HEK293 (cell line): Measurements from ENCODE around the gene TIE1.

Experiments used
- CTCF ChIA-PET: fragments of 350-600 bp; formaldehyde crosslinking; extraction: SDS; loops from one replicate; lab custom pipeline; 2021; ENCODE audit warnings: antibody characterized with exemption; lab: Yijun Ruan, JAX
- POLR2A ChIA-PET: fragments of 300-600 bp; formaldehyde crosslinking; extraction: SDS; loops from one replicate; lab custom pipeline; 2020; ENCODE audit warnings: antibody characterized with exemption, inconsistent platforms; lab: Yijun Ruan, JAX
- H3K27ac ChIP-seq: fragments of 200-500 bp; sonication (Bioruptor generic); 2 replicates; pipeline ENCODE4 v1.5.1; 2014; ENCODE audit warnings: low read depth, low read length, control low read depth, inconsistent platforms; ENCODE audit errors: extremely low read depth
- H3K36me3 ChIP-seq, 2 experiments: fragments of 200-500 bp in 1 of 2; sonication (Bioruptor generic) in 1 of 2; 1 replicate in 1 of 2; 2 replicates in 1 of 2; pipeline ENCODE4 v1.5.1; 2014 to 2017; ENCODE audit warnings: inconsistent platforms in 2 of 2, low read length in 2 of 2; ENCODE audit not compliant: control insufficient read depth in 2 of 2, insufficient read depth in 1 of 2
- H3K4me1 ChIP-seq: fragments of 200-500 bp; sonication (Bioruptor generic); 2 replicates; pipeline ENCODE4 v1.5.1; 2014; ENCODE audit warnings: mild to moderate bottlenecking, low read length, inconsistent platforms; ENCODE audit not compliant: control insufficient read depth, insufficient read depth
- H3K4me3 ChIP-seq: 2 replicates; pipeline ENCODE4 v1.5.1; 2011; ENCODE audit warnings: low read depth, mild to moderate bottlenecking, control low read depth, low read length, moderate library complexity
- H3K9me3 ChIP-seq: fragments of 200-500 bp; sonication (Bioruptor generic); 2 replicates; pipeline ENCODE4 v1.5.1; 2014; ENCODE audit warnings: low read depth, low read length, inconsistent platforms; ENCODE audit not compliant: control insufficient read depth, insufficient read depth
- BCL11B ChIP-seq: fragments of 450-650 bp; formaldehyde crosslinking; IDR thresholded peaks from 2 replicates; pipeline ENCODE4 v1.5.1; 2016; ENCODE audit warnings: low read depth, missing biosample characterization, missing genetic modification characterization
- EGR2 ChIP-seq: fragments of 450-650 bp; formaldehyde crosslinking; IDR thresholded peaks from 2 replicates; pipeline ENCODE4 v1.5.1; 2016; ENCODE audit warnings: low read depth, missing biosample characterization, missing genetic modification characterization
- GLIS2 ChIP-seq: fragments of 450-650 bp; formaldehyde crosslinking; IDR thresholded peaks from 2 replicates; pipeline ENCODE4 v1.5.1; 2016; ENCODE audit warnings: missing biosample characterization, missing genetic modification characterization
- YY1 ChIP-seq: fragments of 450-650 bp; formaldehyde crosslinking; IDR thresholded peaks from 2 replicates; pipeline ENCODE4 v1.5.1; 2018; ENCODE audit warnings: missing biosample characterization, missing genetic modification characterization
- ZFP37 ChIP-seq: fragments of 450-650 bp; formaldehyde crosslinking; IDR thresholded peaks from 2 replicates; pipeline ENCODE4 v1.5.1; 2016; ENCODE audit warnings: missing biosample characterization, missing genetic modification characterization
- ZNF157 ChIP-seq: fragments of 450-650 bp; formaldehyde crosslinking; IDR thresholded peaks from 2 replicates; pipeline ENCODE4 v1.5.1; 2016; ENCODE audit warnings: missing biosample characterization, missing genetic modification characterization
- ZNF350 ChIP-seq: fragments of 450-650 bp; formaldehyde crosslinking; IDR thresholded peaks from 2 replicates; pipeline ENCODE4 v1.5.0; 2017; ENCODE audit warnings: missing biosample characterization, mild to moderate bottlenecking, missing genetic modification characterization
- ZNF354C ChIP-seq: fragments of 450-650 bp; formaldehyde crosslinking; IDR thresholded peaks from 2 replicates; pipeline ENCODE4 v1.5.1; 2016; ENCODE audit warnings: missing biosample characterization, missing genetic modification characterization, low read depth, borderline replicate concordance
- ZNF404 ChIP-seq: fragments of 450-650 bp; formaldehyde crosslinking; IDR thresholded peaks from 2 replicates; pipeline ENCODE4 v1.5.1; 2017; ENCODE audit warnings: missing biosample characterization, missing genetic modification characterization
- ZNF48 ChIP-seq: fragments of 450-650 bp; formaldehyde crosslinking; IDR thresholded peaks from 2 replicates; pipeline ENCODE4 v1.5.1; 2016; ENCODE audit warnings: missing biosample characterization, missing genetic modification characterization
- ZNF521 ChIP-seq: fragments of 450-650 bp; formaldehyde crosslinking; IDR thresholded peaks from 2 replicates; pipeline ENCODE4 v1.5.1; 2017; ENCODE audit warnings: missing biosample characterization, mild to moderate bottlenecking, missing genetic modification characterization
- ZNF544 ChIP-seq: fragments of 450-650 bp; formaldehyde crosslinking; IDR thresholded peaks from 2 replicates; pipeline ENCODE4 v1.5.0; 2017; ENCODE audit warnings: missing biosample characterization, missing genetic modification characterization
- ZNF585B ChIP-seq: fragments of 450-650 bp; formaldehyde crosslinking; IDR thresholded peaks from 2 replicates; pipeline ENCODE4 v1.5.1; 2016; ENCODE audit warnings: missing biosample characterization, missing genetic modification characterization
- ZNF621 ChIP-seq: fragments of 450-650 bp; formaldehyde crosslinking; IDR thresholded peaks from 2 replicates; pipeline ENCODE4 v1.5.1; 2017; ENCODE audit warnings: missing biosample characterization, missing genetic modification characterization
- ZNF660 ChIP-seq: fragments of 450-650 bp; IDR thresholded peaks from 2 replicates; pipeline ENCODE4 v1.5.1; 2018; ENCODE audit warnings: missing biosample characterization, mild to moderate bottlenecking, missing genetic modification characterization
- ZNF707 ChIP-seq: fragments of 450-650 bp; formaldehyde crosslinking; IDR thresholded peaks from 2 replicates; pipeline ENCODE4 v1.5.1; 2016; ENCODE audit warnings: missing biosample characterization, missing genetic modification characterization
- ZNF768 ChIP-seq: fragments of 450-650 bp; formaldehyde crosslinking; IDR thresholded peaks from 2 replicates; pipeline ENCODE4 v1.5.1; 2018; ENCODE audit warnings: missing biosample characterization, mild to moderate bottlenecking, missing genetic modification characterization
- ZNF776 ChIP-seq: fragments of 450-650 bp; formaldehyde crosslinking; IDR thresholded peaks from 2 replicates; pipeline ENCODE4 v1.5.0; 2017; ENCODE audit warnings: missing biosample characterization, missing genetic modification characterization, borderline replicate concordance
- ZSCAN30 ChIP-seq: fragments of 450-650 bp; IDR thresholded peaks from 2 replicates; pipeline ENCODE4 v1.5.1; 2018; ENCODE audit warnings: missing biosample characterization, mild to moderate bottlenecking, missing genetic modification characterization, moderate library complexity
- TF ChIP-seq, protein P1 (sequence below): fragments of 450-650 bp; formaldehyde crosslinking; IDR thresholded peaks from 2 replicates; pipeline ENCODE4 v1.5.1; 2017; ENCODE audit warnings: missing biosample characterization, missing genetic modification characterization
- TF ChIP-seq, protein P2 (sequence below): fragments of 450-650 bp; formaldehyde crosslinking; IDR thresholded peaks from 2 replicates; pipeline ENCODE4 v1.5.1; 2017; ENCODE audit warnings: missing biosample characterization, missing genetic modification characterization
- TF ChIP-seq, protein P3 (sequence below): fragments of 450-650 bp; formaldehyde crosslinking; IDR thresholded peaks from 2 replicates; pipeline ENCODE4 v1.5.1; 2016; ENCODE audit warnings: missing biosample characterization, missing genetic modification characterization
- TF ChIP-seq, protein P4 (sequence below): fragments of 450-650 bp; formaldehyde crosslinking; IDR thresholded peaks from 2 replicates; pipeline ENCODE4 v1.5.1; 2016; ENCODE audit warnings: missing biosample characterization, missing genetic modification characterization, low read depth
- TF ChIP-seq, protein P5 (sequence below): fragments of 450-650 bp; formaldehyde crosslinking; IDR thresholded peaks from 2 replicates; pipeline ENCODE4 v1.5.1; 2016; ENCODE audit warnings: missing biosample characterization, missing genetic modification characterization

Gene TIE1

DNA sequence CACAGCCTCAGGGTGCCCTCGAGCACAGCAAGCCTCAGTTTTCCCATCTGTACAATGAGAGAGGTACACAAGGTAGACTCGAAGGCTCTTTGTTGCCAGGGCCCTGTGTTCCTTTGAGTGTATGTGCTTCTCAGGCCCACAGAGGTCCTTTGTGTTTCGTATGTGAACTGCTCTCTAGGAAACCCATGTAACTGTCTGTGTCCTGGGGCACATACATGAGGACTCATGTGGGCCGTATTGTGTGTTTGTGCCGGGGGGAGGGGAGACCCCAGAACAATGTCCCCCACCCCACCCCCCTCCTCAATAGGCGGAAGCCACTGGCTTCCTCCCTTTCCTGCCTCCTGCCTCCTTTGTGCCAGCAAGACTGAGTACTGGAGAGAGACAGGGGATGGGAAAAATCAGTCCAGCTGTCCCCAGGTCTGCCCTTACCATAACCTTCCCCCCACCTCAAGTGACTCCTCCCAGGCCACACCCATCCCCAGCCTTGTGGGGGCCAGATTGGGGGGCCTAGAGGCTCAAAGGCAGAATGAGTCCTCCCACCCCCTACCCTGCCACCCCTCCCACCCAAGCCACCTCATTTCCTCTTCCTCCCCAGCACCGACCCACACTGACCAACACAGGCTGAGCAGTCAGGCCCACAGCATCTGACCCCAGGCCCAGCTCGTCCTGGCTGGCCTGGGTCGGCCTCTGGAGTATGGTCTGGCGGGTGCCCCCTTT lies at the start of gene TIE1:
TSS of gene TIE1 (plus strand) at position 605 of the 717 bp plus-strand sequence. CDS start at position 695, 90 bp downstream.
- H3K36me3 ChIP-seq: no peaks in the 10 kb centered on the region
- no peaks in the 10 kb centered on the region for H3K4me1 ChIP-seq
- no peak within 1 kb of the TSS for H3K27ac ChIP-seq
- no peaks in the 10 kb centered on the region for H3K9me3 ChIP-seq
- TF ChIP-seq BCL11B (no peak), YY1 (tag by site-specific recombination) (no peak), ZNF354C (tag by site-specific recombination) (no peak), EGR2 (tag by site-specific recombination) (no peak), ZNF660 (tag by site-specific recombination) (no peak), ZNF707 (tag by site-specific recombination) (no peak), ZNF350 (tag by site-specific recombination) (no peak), ZNF621 (tag by site-specific recombination) (no peak), ZSCAN30 (no peak), ZNF48 (tag by site-specific recombination) (no peak), ZNF544 (tag by site-specific recombination) (no peak), ZNF776 (tag by site-specific recombination) (no peak), ZNF521 (tag by site-specific recombination) (no peak)
- TF ChIP-seq, protein P1, sequence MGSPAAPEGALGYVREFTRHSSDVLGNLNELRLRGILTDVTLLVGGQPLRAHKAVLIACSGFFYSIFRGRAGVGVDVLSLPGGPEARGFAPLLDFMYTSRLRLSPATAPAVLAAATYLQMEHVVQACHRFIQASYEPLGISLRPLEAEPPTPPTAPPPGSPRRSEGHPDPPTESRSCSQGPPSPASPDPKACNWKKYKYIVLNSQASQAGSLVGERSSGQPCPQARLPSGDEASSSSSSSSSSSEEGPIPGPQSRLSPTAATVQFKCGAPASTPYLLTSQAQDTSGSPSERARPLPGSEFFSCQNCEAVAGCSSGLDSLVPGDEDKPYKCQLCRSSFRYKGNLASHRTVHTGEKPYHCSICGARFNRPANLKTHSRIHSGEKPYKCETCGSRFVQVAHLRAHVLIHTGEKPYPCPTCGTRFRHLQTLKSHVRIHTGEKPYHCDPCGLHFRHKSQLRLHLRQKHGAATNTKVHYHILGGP: no peak
- TF ChIP-seq, protein P2, sequence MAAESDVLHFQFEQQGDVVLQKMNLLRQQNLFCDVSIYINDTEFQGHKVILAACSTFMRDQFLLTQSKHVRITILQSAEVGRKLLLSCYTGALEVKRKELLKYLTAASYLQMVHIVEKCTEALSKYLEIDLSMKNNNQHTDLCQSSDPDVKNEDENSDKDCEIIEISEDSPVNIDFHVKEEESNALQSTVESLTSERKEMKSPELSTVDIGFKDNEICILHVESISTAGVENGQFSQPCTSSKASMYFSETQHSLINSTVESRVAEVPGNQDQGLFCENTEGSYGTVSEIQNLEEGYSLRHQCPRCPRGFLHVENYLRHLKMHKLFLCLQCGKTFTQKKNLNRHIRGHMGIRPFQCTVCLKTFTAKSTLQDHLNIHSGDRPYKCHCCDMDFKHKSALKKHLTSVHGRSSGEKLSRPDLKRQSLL (tag by site-specific recombination): no peak
- ChIA-PET CTCF (no interaction called here), POLR2A (no interaction called here)
- no peak within 1 kb of the TSS for H3K4me3 ChIP-seq

DNA sequence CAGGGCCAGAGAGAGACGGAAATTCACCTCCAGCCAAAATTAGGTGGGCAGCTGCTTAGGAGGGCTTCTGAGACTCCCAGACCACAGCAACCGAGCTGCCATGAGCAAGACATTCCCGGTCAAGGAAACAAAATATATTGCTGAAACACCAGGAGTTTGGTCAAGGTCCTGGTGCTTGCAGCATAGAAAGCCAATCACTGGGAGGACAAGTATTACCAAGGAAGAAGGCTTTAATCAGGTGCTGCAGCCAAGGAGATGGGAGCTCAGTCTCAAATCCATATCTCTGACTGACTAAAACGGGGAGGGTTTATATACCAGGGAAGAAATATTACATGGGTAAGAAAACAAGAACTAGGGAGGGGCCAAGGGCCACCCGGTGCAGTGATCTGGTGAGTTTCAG lies 49.8 kb upstream of the TIE1 start:
- Histone ChIP-seq H3K27ac (no peak overlapping the region), H3K9me3 (no peaks in the 10 kb centered on the region), H3K36me3 (no peaks in the 10 kb centered on the region), H3K4me3 (no peak overlapping the region), H3K4me1 (no peaks in the 10 kb centered on the region)
- CTCF ChIA-PET: no interaction called here
- POLR2A ChIA-PET: no interaction called here
- no peak for TF ChIP-seq ZNF768
- no peak for TF ChIP-seq ZNF404 (tag by site-specific recombination)
- TF ChIP-seq, protein P3, sequence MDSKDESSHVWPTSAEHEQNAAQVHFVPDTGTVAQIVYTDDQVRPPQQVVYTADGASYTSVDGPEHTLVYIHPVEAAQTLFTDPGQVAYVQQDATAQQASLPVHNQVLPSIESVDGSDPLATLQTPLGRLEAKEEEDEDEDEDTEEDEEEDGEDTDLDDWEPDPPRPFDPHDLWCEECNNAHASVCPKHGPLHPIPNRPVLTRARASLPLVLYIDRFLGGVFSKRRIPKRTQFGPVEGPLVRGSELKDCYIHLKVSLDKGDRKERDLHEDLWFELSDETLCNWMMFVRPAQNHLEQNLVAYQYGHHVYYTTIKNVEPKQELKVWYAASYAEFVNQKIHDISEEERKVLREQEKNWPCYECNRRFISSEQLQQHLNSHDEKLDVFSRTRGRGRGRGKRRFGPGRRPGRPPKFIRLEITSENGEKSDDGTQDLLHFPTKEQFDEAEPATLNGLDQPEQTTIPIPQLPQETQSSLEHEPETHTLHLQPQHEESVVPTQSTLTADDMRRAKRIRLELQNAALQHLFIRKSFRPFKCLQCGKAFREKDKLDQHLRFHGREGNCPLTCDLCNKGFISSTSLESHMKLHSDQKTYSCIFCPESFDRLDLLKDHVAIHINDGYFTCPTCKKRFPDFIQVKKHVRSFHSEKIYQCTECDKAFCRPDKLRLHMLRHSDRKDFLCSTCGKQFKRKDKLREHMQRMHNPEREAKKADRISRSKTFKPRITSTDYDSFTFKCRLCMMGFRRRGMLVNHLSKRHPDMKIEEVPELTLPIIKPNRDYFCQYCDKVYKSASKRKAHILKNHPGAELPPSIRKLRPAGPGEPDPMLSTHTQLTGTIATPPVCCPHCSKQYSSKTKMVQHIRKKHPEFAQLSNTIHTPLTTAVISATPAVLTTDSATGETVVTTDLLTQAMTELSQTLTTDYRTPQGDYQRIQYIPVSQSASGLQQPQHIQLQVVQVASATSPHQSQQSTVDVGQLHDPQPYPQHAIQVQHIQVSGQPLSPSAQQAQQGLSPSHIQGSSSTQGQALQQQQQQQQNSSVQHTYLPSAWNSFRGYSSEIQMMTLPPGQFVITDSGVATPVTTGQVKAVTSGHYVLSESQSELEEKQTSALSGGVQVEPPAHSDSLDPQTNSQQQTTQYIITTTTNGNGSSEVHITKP (tag by site-specific recombination): no peak
- TF ChIP-seq GLIS2 (tag by site-specific recombination): no peak
- TF ChIP-seq ZFP37 (tag by site-specific recombination): no peak
- TF ChIP-seq, protein P2 (tag by site-specific recombination): no peak
- TF ChIP-seq, protein P4, sequence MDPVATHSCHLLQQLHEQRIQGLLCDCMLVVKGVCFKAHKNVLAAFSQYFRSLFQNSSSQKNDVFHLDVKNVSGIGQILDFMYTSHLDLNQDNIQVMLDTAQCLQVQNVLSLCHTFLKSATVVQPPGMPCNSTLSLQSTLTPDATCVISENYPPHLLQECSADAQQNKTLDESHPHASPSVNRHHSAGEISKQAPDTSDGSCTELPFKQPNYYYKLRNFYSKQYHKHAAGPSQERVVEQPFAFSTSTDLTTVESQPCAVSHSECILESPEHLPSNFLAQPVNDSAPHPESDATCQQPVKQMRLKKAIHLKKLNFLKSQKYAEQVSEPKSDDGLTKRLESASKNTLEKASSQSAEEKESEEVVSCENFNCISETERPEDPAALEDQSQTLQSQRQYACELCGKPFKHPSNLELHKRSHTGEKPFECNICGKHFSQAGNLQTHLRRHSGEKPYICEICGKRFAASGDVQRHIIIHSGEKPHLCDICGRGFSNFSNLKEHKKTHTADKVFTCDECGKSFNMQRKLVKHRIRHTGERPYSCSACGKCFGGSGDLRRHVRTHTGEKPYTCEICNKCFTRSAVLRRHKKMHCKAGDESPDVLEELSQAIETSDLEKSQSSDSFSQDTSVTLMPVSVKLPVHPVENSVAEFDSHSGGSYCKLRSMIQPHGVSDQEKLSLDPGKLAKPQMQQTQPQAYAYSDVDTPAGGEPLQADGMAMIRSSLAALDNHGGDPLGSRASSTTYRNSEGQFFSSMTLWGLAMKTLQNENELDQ (tag by site-specific recombination): no peak
- TF ChIP-seq, protein P5, sequence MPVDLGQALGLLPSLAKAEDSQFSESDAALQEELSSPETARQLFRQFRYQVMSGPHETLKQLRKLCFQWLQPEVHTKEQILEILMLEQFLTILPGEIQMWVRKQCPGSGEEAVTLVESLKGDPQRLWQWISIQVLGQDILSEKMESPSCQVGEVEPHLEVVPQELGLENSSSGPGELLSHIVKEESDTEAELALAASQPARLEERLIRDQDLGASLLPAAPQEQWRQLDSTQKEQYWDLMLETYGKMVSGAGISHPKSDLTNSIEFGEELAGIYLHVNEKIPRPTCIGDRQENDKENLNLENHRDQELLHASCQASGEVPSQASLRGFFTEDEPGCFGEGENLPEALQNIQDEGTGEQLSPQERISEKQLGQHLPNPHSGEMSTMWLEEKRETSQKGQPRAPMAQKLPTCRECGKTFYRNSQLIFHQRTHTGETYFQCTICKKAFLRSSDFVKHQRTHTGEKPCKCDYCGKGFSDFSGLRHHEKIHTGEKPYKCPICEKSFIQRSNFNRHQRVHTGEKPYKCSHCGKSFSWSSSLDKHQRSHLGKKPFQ (tag by site-specific recombination): no peak
- no peak for TF ChIP-seq ZNF157 (tag by site-specific recombination)
- no peak for TF ChIP-seq BCL11B
- no peak for TF ChIP-seq ZNF585B (tag by site-specific recombination)
